Left cardiac atrium (tissue), 4 donors: ENCODE results near the gene ZNFX1. TPM values are rescaled to one million over a fixed set of nuclear protein-coding genes. Genes with fewer than 3 reads are reported as not detected.

ENCODE experiments used
- ATAC-seq, 2 donors: fragments of 200-7000 bp; cut with Tn5 transposase; one replicate each; pipeline ENCODE4 v1.9.1; 2020; ENCODE audit warnings: mild to moderate bottlenecking in 2 of 2, moderate library complexity in 2 of 2
- DNase-seq: peaks from one replicate; pipeline ENCODE4 v3.0.0-alpha.2; 2020
- intact Hi-C, 2 donors: fragments of 100-400 bp; cut with DNase I; formaldehyde crosslinking; loops; one replicate each; pipeline versions ENCODE4 v1.14.1 to v1.15.1; 2022 to 2023
- total RNA-seq, 2 donors: library from RNA; stranded (reverse); fragmentation: NEBNext Ultra II Directional; extraction: Animal tissue kit (Norgen Biotek cat#: 25700); gene quantifications; one replicate each; pipeline ENCODE4 v1.2.1, GENCODE V29; 2021
- donor health status: DM: no; HTN: yes; CAD: no.
- donor health status: DM: no; HTN: yes; CAD: no; lungs with severe emphysema.
- donor health status: DM: yes; HTN: yes; CAD: no.
- donor health status: Dilated cardiomyopathy.

The ZNFX1 gene
- total RNA-seq, 2 donors from 2014 or later = 20.3 to 24.5 TPM

- DNase-seq (no peak), ATAC-seq (no peak)
- intact Hi-C loops = no loop called here
Observed at GRCh38 chr20:49281059-49281912, 3.4 kb upstream of the ZNFX1 start.

DNA sequence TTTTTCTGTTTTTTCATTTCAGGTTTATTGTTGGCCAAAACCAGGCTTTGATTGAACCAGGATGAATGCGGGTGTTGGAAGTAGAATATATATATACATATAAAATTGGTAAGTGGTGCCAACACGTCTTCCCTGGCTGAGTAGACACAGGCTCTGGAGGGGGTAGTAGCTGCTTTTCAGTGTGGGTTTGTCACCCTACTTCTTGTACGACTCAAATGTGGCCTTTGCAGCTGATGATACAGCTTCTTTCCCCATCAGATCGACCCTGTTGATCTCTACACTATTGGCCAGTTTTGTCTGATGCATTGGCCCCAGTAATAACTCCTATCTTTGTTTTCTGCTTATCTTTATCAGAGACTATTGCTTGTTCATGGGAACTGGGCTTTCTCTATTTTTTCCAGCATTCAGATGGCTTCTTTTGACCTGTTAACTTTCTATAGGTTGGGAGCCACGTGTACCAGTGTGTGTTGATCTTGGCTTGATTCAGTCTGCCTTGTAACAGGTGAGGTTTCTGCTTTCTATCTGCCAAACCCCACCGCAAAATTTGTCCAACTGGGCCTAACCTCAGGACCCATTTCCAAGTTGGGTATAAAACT is 2.7 kb upstream of the ZNFX1 start:
- DNase-seq = no peak
- intact Hi-C loops = no loop called here

GRCh38 chr20:49279677-49280462 is 2.0 kb upstream of the ZNFX1 start:
- intact Hi-C loops = no loop called here

More for the DNA sequence above, 2.7 kb upstream of the ZNFX1 start:
- ATAC-seq = no peak

DNA sequence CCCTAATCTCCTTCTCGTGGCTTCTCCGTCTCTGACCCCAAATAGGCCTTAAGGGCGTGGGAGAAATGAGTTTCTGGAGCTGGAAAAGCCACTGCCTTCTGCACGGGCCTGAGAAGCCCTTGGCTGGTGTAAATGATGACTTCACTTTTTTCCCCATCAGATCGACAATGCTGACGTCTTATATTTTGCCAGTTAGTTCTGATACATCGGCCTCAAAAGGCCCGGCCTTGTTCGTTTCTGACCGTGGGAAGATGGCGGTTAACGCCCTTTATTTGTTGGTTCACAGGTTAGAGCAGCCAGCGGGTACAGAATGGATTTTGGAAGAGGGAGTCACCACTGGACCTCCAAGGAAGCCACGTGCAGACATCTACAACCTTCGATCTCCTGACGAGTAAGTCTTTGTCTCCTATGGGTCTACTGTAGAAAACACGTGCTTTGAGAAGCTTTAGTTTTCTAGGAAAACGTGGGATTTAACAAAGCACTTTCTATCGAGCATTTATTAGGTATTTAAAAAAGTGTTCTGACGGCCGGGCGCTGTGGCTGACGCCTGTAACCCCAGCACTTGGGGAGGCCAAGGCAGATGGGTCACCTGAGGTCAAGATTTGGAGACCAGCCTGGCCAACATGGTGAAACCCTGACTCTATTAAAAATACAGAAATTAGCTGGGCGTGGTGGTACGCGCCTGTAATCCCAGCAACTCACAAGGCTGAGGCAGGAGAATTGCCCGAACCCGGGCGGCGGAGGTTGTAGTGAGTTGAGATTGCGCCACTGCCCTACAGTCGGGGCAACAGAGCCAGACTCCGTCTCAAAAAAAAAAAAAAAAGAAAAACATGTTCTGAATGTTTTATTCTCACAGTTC is 1.2 kb upstream of the ZNFX1 start:
- DNase-seq = peak; percentile 39
- peak in 1 of 2 donors; percentile 1 for ATAC-seq
- intact Hi-C loops = no loop called here

More at GRCh38 chr20:49279677-49280462, 2.0 kb upstream of the ZNFX1 start:
- DNase-seq (no peak), ATAC-seq (no peak)

GRCh38 chr20:49277786-49278035 is 146 bp downstream of the ZNFX1 start:
- intact Hi-C loops = no loop called here
- no peak for ATAC-seq

GRCh38 chr20:49276961-49277785 is 684 bp downstream of the ZNFX1 start:
- ATAC-seq (peak in 1 of 2 donors; percentile 4), DNase-seq (peak; percentile 46)
- intact Hi-C loops = no loop called here

More at GRCh38 chr20:49277786-49278035, 146 bp downstream of the ZNFX1 start:
- no peak for DNase-seq

DNA sequence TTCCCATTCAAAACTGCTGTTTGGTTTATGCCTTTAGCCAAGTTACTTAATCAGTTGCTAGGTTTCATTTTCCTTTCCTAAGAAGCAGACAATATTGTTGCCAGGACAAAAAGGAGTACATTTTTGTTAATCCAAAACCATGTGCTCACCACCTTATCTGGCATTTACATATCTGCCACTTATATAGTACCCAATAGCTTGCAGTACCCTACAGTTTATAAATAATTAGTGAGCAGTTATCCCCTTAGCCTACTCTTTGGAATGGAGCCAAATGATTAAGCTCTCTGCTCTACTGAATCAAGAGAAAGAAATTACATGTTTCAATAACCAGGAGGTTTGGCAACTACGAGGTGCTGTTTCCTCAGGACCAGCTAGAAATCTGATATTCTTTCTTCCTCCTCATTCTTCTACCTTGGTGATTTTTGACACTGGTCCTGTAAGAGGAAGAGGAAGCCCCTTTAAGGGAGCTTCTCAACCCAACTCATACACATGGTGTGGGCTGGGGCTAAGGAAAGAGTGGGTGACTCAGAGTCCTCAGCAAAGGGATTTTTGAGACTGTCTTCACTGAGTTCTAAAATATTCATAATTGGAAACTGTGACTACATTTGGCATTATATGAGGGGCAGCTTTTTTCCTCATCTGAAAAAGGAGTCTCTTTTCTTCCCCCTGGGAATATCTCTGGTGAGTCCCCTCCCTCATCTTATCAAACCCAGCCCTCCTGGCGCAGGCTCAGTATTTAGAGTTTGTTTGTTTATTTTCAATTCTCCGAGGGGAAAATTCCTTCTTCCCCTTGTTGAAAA is 1.5 kb downstream of the ZNFX1 start:
- ATAC-seq = peak in 1 of 2 donors; percentile 9

GRCh38 chr20:49275636-49276035 is 2.2 kb downstream of the ZNFX1 start:
- DNase-seq (no peak), ATAC-seq (no peak)
- intact Hi-C loops = no loop called here

More for the DNA sequence above, 1.5 kb downstream of the ZNFX1 start:
- intact Hi-C loops = no loop called here
- no peak for DNase-seq

DNA sequence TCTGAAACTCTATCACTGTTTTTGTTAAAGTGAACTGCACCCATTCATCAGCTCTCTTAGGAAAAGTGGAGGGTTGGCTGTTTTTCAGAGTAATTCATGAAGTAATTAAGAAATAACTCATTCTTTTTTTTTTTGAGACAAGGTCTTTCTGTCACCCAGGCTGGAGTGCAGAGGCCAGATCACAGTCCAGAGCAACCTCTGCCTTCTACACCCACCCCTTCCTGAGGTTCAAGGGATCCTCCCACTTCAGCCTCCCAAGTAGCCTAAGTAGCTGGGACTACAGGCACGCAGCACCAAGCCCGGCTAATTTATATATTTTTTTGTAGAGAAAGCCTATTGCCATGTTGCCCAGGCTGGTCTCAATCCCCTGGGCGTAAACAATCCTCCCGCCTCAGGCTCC is 2.6 kb downstream of the ZNFX1 start:
- intact Hi-C loops = no loop called here
- DNase-seq (no peak), ATAC-seq (no peak)

DNA sequence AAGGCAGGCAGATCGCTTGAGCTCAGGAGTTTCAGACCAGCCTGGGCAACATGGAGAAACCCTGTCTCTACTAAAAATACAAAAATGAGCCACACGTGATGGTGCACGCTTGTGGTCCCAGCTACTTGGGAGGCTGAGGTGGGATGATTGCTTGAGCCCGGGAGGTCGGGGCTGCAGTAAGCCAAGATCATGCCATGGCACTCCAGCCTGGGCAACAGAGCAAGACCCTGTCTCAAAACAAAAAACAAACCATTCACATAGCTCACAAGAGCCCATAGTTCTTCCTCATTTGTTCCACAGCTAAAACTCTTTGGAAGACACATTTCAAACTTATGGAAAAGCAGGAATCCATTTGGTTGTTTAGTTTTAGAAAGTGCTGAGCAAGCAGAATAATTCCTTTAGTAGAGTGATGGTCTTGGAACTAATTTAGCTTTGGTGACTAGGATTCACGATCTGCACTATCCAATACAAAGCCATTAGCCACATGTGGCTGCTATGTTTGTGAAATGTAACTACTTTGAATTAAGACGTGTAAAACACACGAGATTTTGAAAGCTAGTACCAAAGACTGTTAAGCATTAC is 4.1 kb downstream of the ZNFX1 start:
- DNase-seq (no peak), ATAC-seq (no peak)
- intact Hi-C loops = no loop called here

GRCh38 chr20:49272654-49273053 is 5.2 kb downstream of the ZNFX1 start:
- intact Hi-C loops = no loop called here
- DNase-seq = no peak
- ATAC-seq = no peak

DNA sequence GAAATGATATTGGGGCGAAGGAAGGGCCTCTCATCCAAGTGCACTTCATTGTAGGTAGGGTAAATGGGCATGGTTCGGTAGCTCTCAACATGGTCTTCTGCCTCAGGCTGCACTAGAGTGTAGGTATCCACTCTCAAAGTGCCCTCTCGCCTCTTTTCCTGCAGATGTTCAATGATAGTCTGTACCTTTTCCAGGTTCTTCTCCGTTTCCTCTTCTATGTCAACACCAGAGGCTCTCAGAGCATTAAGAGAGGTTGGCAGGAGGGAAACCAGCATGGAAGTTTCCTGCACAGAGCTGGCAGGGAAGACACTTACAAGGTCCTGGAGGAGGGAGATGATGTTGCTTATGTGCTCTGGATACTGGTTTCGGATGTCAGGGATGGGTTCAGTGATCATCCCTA is 7.1 kb downstream of the ZNFX1 start:
- DNase-seq (no peak), ATAC-seq (no peak)
- intact Hi-C loops = no loop called here

GRCh38 chr20:49270177-49270576 is 7.7 kb downstream of the ZNFX1 start:
- ATAC-seq = peak in 1 of 2 donors; percentile 23
- DNase-seq = no peak

GRCh38 chr20:49268600-49269365 is 9.1 kb downstream of the ZNFX1 start:
- no peak for DNase-seq
- ATAC-seq = no peak
- intact Hi-C loops = no loop called here

More at GRCh38 chr20:49270177-49270576, 7.7 kb downstream of the ZNFX1 start:
- intact Hi-C loops = no loop called here

DNA sequence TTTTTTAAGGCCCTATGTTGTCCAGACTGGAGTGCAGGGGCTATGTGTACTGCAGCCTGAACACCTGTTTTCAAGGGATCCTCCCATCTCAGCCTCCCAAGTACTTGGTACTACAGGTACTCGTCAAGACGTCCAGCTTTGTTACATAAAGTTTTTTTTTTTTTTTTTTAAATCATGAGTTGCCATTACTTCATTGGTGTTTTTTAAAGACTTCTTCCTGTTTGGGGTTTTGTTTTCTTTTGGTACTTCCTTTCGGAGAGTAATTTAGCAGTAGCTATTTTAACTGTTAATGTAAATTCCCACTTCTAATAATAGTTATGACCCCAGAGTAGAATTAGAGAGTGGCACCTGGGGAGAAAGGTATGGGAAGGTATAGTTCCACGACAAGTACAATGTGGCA is 10.5 kb downstream of the ZNFX1 start:
- ATAC-seq = no peak
- no peak for DNase-seq
- intact Hi-C loops = no loop called here

DNA sequence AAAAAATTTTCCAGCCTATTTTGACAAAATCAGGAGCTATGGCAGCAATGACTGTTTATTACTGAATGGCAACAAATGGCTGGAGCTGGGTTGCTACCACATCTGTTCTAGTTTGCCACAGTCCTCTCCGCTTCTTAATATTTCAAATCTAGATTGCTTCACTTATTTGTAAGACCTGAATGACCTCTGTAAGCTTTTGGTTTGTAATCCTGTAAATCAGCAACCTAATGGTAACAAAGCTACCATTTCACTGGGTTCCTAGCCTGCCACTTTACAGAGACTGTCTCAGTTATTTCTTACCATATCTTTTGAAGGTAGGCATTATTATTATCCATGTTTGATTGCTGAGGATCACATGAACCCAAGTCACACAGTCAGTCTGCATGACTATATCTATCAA is 15.4 kb downstream of the ZNFX1 start:
- intact Hi-C loops = no loop called here
- no peak for ATAC-seq
- no peak for DNase-seq

- no peak for DNase-seq
- ATAC-seq = no peak
- intact Hi-C loops = no loop called here
Observed at GRCh38 chr20:49261173-49261572, 16.7 kb downstream of the ZNFX1 start.
